Muscle of back (tissue), 13 donors: ENCODE results near the gene PLAAT1. TPM values are rescaled to one million over a fixed set of nuclear protein-coding genes. Genes with fewer than 3 reads are reported as not detected.

Experiments
- DNase-seq, 3 donors: peaks; one replicate each; pipeline versions ENCODE4 v3.0.0 to v3.0.0-alpha.2; 2013
- long read RNA-seq, 9 donors: transcript quantifications; one replicate each; lab custom pipeline, GENCODE V29; 2026
- polyA plus RNA-seq, 10 donors: library from polyadenylated mRNA; unstranded; fragments of 120-200 nt; gene quantifications; one replicate each; pipeline ENCODE4 v1.2.1, GENCODE V29; 2013; ENCODE audit not compliant: insufficient read length in 10 of 10

PLAAT1 gene
- 10 to 100 TPM; 14.3 to 25.0 (median 22.0) TPM for polyA plus RNA-seq
- long read RNA-seq, donor 1, transcript HRASLS-201 (4 exons, 1,066 nt) = major isoform, 6 of 6 reads
- long read RNA-seq, donor 1, partial matches to known transcripts = 0 of 6 reads
- long read RNA-seq, donor 1, other reads (novel, unspliced or antisense) = 0 of 6 reads
- long read RNA-seq, donor 2, partial matches to known transcripts = 7 of 11 reads
- long read RNA-seq, donor 2, other reads (novel, unspliced or antisense) = 0 of 11 reads
- long read RNA-seq, donor 3 = 0 reads
- long read RNA-seq, donor 4, partial matches to known transcripts = 0 of 9 reads
- long read RNA-seq, donor 4, other reads (novel, unspliced or antisense) = 5 of 9 reads
- long read RNA-seq, donor 5, transcript HRASLS-201 (4 exons, 1,066 nt) = major isoform, 7 of 14 reads
- long read RNA-seq, donor 5, partial matches to known transcripts = 7 of 14 reads
- long read RNA-seq, donor 5, other reads (novel, unspliced or antisense) = 0 of 14 reads
- long read RNA-seq, donor 6, transcript HRASLS-201 (4 exons, 1,066 nt) = major isoform, 5 of 5 reads
- long read RNA-seq, donor 6, partial matches to known transcripts = 0 of 5 reads
- long read RNA-seq, donor 6, other reads (novel, unspliced or antisense) = 0 of 5 reads
- long read RNA-seq, donor 7, transcript HRASLS-201 (4 exons, 1,066 nt) = major isoform, 5 of 5 reads
- long read RNA-seq, donor 7, partial matches to known transcripts = 0 of 5 reads
- long read RNA-seq, donor 7, other reads (novel, unspliced or antisense) = 0 of 5 reads
- long read RNA-seq, donor 8, partial matches to known transcripts = 5 of 7 reads
- long read RNA-seq, donor 8, other reads (novel, unspliced or antisense) = 0 of 7 reads
- long read RNA-seq, donor 9, partial matches to known transcripts = 0 of 1 reads
- long read RNA-seq, donor 9, other reads (novel, unspliced or antisense) = 0 of 1 reads

GRCh38 chr3:193240850-193241706, at the start of gene PLAAT1:
Gene PLAAT1, plus strand, starts transcription at chr3:193241222. Its CDS starts 14,429 bp downstream, at chr3:193255651.
- peak; percentile 70 to 82 (median 74) for DNase-seq

- DNase-seq = peak in 1 of 3 donors; percentile 4
Measured at GRCh38 chr3:193194371-193194770, 46.7 kb upstream of the PLAAT1 start.

- no peak for DNase-seq
Measured at GRCh38 chr3:193196746-193197145, 44.3 kb upstream of the PLAAT1 start.

GRCh38 chr3:193207290-193208273, 33.4 kb upstream of the PLAAT1 start:
- peak; percentile 3 to 30 (median 7) for DNase-seq

- no peak for DNase-seq
Measured at GRCh38 chr3:193210618-193211017, 30.4 kb upstream of the PLAAT1 start.

- no peak for DNase-seq
Measured at GRCh38 chr3:193211173-193211572, 29.8 kb upstream of the PLAAT1 start.

- no peak for DNase-seq
Measured at GRCh38 chr3:193211984-193212383, 29.0 kb upstream of the PLAAT1 start.

GRCh38 chr3:193212844-193213243, 28.2 kb upstream of the PLAAT1 start:
- DNase-seq = no peak

GRCh38 chr3:193214445-193214844, 26.6 kb upstream of the PLAAT1 start:
- DNase-seq = no peak

GRCh38 chr3:193225302-193226125, 15.5 kb upstream of the PLAAT1 start:
- DNase-seq = no peak

GRCh38 chr3:193228206-193228605, 12.8 kb upstream of the PLAAT1 start:
- no peak for DNase-seq

GRCh38 chr3:193229851-193230420, 11.1 kb upstream of the PLAAT1 start:
- no peak for DNase-seq

- DNase-seq = no peak
Measured at GRCh38 chr3:193230610-193231009, 10.4 kb upstream of the PLAAT1 start.

GRCh38 chr3:193231201-193231600, 9.8 kb upstream of the PLAAT1 start:
- no peak for DNase-seq

- DNase-seq = peak in 1 of 3 donors; percentile 18
Measured at GRCh38 chr3:193236599-193236998, 4.4 kb upstream of the PLAAT1 start.

GRCh38 chr3:193237030-193237429, 4.0 kb upstream of the PLAAT1 start:
- DNase-seq = no peak

GRCh38 chr3:193240436-193240849, 579 bp upstream of the PLAAT1 start:
- DNase-seq = peak in 1 of 3 donors; percentile 16

GRCh38 chr3:193241716-193242115, 694 bp downstream of the PLAAT1 start:
- peak; percentile 31 to 70 (median 44) for DNase-seq

- DNase-seq = no peak
Measured at GRCh38 chr3:193243571-193243970, 2.5 kb downstream of the PLAAT1 start.
